GM12801 (cell line): ENCODE results near the gene SLC33A1.

Experiments
- TF ChIP-seq, protein P1 (sequence below): IDR thresholded peaks from one replicate; pipeline ENCODE4 v1.5.1; 2011; ENCODE audit warnings: control low read depth; ENCODE audit not compliant: insufficient read length; ENCODE audit errors: extremely low read depth

The SLC33A1 gene

DNA sequence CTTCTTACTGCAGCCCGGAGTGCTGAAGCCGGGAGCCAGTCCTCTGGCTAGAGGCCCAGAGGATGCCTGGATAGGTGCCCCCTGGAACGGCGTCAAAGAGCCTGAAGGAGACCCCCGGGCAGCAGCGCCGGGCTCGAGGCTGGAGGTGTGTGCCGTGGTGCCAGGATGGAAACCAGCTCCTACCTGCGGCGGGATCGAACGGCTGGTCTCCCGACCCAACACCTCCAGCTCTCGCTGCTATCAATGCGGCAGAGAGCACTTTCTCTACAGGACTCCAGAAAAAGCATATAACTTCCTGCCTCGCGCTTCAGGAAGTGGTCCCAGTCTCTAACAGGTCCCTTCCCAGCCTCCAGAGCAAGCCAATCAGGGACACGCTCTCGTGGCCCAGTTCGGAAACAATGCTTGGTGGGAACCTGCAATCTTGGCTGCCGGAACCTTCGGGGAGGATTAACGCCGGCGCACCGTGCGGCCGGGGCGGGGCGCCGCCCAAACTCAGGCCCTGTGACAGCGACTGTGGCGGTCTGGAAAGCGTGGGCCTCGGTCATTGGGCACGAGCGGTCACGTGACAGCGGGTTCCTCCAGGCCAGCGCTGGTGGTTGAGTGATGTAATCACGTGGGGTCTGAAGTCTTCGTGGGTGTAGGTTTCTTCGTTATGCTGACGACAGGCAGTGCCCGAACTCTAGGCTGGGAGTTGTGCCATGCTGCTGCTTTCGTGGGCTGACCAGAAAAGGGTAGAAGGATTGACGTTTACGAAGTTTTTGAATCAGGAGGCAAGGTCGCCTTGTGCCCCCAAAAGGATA is at the start of gene SLC33A1:
TSS of gene SLC33A1 (minus strand) at position 287 of the 800 bp plus-strand sequence. CDS start 430 bp downstream, outside the sequence.
- TF ChIP-seq, protein P1, sequence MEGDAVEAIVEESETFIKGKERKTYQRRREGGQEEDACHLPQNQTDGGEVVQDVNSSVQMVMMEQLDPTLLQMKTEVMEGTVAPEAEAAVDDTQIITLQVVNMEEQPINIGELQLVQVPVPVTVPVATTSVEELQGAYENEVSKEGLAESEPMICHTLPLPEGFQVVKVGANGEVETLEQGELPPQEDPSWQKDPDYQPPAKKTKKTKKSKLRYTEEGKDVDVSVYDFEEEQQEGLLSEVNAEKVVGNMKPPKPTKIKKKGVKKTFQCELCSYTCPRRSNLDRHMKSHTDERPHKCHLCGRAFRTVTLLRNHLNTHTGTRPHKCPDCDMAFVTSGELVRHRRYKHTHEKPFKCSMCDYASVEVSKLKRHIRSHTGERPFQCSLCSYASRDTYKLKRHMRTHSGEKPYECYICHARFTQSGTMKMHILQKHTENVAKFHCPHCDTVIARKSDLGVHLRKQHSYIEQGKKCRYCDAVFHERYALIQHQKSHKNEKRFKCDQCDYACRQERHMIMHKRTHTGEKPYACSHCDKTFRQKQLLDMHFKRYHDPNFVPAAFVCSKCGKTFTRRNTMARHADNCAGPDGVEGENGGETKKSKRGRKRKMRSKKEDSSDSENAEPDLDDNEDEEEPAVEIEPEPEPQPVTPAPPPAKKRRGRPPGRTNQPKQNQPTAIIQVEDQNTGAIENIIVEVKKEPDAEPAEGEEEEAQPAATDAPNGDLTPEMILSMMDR = no peak

DNA sequence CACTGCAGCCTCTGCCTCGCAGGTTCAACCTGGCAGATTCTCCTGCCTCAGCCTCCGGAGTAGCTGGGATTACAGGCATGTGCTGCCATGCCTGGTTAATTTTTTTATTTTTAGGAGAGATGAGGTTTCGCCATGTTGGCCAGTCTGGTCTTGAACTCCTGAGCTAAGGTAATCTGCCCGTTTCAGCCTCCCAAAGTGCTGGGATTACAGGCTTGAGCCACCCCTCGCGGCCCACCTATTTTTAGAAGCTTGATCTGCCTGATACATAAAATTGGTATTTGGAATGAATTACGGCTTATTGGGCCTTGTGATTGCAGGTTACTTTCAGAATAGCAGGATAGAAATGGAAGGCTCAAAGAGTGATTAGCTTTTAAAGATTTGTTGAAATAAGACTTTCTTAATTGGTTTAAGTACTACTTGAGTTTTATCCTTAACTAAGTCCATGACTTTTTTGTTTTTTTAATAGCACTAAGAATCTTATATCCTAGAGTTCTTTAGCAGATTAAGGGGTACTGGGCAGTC is 41.2 kb upstream of the SLC33A1 start:
- TF ChIP-seq, protein P1 = no peak

DNA sequence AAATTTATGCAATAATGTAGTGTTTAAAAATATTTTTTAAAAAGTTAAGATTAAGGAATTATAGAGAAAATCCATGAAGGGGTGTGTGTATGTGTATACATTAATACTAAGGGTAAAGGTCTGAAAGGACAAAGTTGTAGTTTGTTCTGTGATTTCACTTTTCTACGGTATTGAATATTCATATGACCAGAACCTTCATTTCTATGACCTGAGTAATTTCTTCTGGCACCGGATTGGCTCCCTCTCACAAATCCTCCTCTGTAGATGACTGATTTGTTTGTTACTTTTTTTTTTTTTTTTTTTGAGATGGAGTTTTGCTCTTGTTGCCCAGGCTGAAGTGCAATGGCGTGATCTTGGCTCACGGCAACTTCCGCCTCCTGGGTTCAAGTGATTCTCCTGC is 37.1 kb upstream of the SLC33A1 start:
- TF ChIP-seq, protein P1 = no peak

DNA sequence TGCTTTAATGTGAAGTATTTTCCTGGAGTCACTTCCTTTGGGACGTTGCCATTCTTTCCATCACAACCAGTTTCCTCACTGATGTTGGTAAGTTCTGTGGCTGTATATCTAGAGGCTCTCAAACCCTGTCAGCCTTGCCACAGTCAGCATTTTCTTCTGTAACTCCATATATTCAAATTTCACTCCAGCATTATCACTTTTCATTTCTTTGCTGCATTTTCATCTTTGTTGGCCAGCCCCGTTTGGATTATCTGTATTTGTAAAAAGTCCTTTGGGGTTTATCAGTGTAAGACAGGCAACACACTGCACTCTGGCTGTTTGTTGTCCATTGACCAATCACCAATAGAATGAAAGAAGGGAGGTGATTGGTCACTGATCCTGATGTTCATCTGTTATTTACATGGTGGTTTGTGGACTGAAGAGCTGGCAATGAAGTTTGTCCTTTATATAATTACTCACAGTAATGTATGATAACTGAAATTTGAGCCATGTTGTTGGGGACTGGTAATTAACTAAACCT is 36.5 kb upstream of the SLC33A1 start:
- TF ChIP-seq, protein P1 = no peak

DNA sequence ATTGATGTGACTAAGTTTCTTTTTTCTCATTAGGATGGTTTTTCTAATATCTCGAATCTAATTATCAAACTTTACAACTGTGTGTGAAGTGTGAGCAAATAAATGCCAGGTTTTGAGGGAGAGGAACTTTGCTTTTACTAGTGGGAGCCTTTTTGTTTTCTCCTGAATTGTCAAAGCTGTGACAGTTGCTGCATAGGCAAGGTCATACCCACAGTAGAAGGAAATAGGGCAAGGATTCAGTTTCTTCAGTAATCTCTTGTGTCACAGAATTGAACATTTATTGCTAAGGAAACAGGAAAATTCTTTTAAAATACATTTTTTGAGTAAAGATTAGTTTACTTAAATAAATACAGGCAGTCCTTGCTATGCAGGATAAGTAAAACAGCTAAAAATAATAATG is 35.7 kb upstream of the SLC33A1 start:
- TF ChIP-seq, protein P1 = no peak

DNA sequence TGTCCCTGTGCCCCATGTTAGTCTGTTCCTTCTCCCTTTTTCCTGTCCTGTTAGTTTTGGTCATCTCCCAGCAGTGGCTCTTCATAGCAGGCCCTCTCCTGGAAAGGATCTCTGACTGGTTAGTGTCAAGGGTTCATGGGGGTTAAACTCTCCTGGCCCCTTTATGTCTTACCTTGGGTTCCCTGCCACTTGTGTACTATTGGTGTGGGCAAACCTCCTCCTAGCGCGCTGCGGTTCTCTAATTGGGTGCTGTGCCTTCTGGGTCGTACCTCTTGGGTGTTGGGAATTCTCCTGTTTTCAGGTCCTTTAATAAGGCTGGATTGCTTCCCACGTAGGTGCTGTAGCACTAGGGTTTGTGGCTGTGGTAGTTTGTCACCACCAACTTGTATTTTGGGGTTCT is 35.0 kb upstream of the SLC33A1 start:
- TF ChIP-seq, protein P1 = no peak

DNA sequence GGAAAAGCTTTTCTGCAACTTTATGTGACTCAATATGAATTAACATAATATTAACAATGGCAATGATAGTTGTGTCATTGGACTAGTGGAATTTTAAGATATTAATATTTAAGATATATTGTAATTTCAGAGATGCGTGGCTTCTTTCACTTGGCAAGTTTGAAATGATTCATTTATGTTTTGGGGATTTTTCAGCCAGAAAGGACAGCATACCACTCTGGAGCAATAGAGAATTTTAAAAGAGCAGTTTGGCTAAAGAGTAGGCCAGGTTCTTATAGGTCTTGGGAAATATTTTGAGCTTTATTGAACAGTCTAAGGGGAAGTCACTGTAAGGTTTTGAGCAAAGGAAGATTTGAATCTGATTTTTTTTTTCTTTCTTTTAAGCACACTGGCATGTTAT is 32.7 kb upstream of the SLC33A1 start:
- TF ChIP-seq, protein P1 = no peak
